T-helper 1 cell treated with Interleukin-12 subunit alpha and Interleukin-12 subunit beta and Interleukin-4 antibody, amounts not matched to agents 30 μg/mL and 1 μg/mL, for 36 hours (primary cell): ENCODE data around the gene TCF25.

Experiments
- H3K27ac Mint-ChIP-seq: one replicate; pipeline ENCODE4 v1.8.0; 2021; ENCODE audit warnings: mild to moderate bottlenecking, mixed read lengths
- H3K27me3 Mint-ChIP-seq: one replicate; pipeline ENCODE4 v1.8.0; 2021; ENCODE audit warnings: low read depth, mixed read lengths
- H3K36me3 Mint-ChIP-seq: one replicate; pipeline ENCODE4 v1.8.0; 2021; ENCODE audit warnings: low read depth, mixed read lengths
- H3K4me1 Mint-ChIP-seq: one replicate; pipeline ENCODE4 v1.8.0; 2021; ENCODE audit warnings: low read depth, mixed read lengths
- H3K4me3 Mint-ChIP-seq: one replicate; pipeline ENCODE4 v1.8.0; 2021; ENCODE audit warnings: mild to moderate bottlenecking, moderate library complexity, mixed read lengths
- H3K9me3 Mint-ChIP-seq: one replicate; pipeline ENCODE4 v1.8.0; 2021; ENCODE audit warnings: mixed read lengths

The TCF25 gene

GRCh38 chr16:89881368-89881730, 8.0 kb downstream of the TCF25 start:
- H3K36me3 Mint-ChIP-seq = peaks cover 44% of the 10 kb centered on the region
- peaks cover 8% of the 10 kb centered on the region for H3K4me1 Mint-ChIP-seq
- no peak overlapping the region for H3K27ac Mint-ChIP-seq
- no peak overlapping the region for H3K4me3 Mint-ChIP-seq
- H3K9me3 Mint-ChIP-seq = peaks cover 4% of the 10 kb centered on the region
- H3K27me3 Mint-ChIP-seq = no peaks in the 10 kb centered on the region

DNA sequence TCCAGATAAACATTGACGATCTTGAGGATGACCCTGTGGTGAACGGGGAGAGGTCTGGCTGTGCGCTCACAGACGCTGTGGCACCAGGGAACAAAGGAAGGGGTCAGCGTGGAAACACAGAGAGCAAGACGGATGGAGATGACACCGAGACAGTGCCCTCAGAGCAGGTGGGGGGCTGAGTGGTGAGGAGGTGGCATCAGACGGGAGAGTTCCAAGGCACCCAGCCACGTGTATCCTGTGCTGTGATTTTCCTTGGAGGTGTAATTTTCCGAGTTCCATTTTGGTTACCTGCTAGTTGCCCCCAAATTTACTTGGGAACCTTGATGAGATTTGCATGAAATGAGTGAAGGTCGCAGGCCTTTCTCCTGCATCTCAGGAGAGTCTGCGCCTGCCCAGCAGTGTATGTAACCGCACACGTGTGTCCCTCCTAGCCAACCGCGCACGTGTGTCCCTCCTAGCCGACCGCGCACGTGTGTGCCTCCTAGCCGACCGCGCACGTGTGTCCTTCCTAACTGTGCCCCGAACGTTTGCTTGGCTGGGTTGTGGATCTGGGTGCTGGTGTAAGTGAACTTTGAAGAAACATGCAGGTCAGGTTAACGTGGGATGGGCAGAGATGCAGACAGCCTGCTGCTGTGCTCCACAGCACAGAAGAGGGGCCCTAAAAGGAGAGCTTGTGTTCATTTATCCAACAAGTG, 10.1 kb downstream of the TCF25 start:
- H3K27me3 Mint-ChIP-seq = no peaks in the 10 kb centered on the region
- H3K4me1 Mint-ChIP-seq = peaks cover 4% of the 10 kb centered on the region
- H3K4me3 Mint-ChIP-seq = no peak overlapping the region
- peaks cover 46% of the 10 kb centered on the region for H3K36me3 Mint-ChIP-seq
- H3K27ac Mint-ChIP-seq = no peak overlapping the region
- H3K9me3 Mint-ChIP-seq = no peaks in the 10 kb centered on the region

- Mint-ChIP-seq H3K4me1 (peaks cover 4% of the 10 kb centered on the region), H3K36me3 (peaks cover 41% of the 10 kb centered on the region), H3K4me3 (no peak overlapping the region), H3K9me3 (no peaks in the 10 kb centered on the region), H3K27ac (no peak overlapping the region), H3K27me3 (no peaks in the 10 kb centered on the region)
Measured at GRCh38 chr16:89884041-89884421, 10.6 kb downstream of the TCF25 start.

DNA sequence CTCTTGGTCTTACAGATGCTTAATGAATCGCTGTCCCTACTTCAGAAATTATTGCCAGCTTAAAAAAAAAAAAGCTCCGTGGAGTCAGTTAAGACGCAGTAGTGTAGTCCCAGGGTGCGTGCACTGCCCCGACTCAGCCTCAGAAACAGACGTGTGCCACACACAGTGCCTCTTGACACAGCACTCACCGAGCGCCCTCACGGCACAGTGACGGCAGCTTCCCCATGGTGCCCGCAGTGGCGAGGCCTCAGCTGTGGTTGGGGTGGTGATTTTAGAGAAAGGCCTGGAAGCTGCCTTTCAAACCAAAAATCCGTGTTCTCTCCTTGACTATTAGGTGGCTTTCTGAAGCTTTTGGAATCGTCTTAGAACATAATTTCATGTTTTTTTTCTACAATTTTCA, 13.9 kb downstream of the TCF25 start:
- Mint-ChIP-seq H3K4me1 (peaks cover 14% of the 10 kb centered on the region), H3K27me3 (no peaks in the 10 kb centered on the region), H3K9me3 (no peaks in the 10 kb centered on the region), H3K27ac (no peak overlapping the region), H3K4me3 (no peak overlapping the region), H3K36me3 (peaks cover 52% of the 10 kb centered on the region)

- peaks cover 38% of the 10 kb centered on the region for H3K36me3 Mint-ChIP-seq
- no peak overlapping the region for H3K4me3 Mint-ChIP-seq
- H3K27ac Mint-ChIP-seq = peak overlapping the region; percentile 11
- H3K9me3 Mint-ChIP-seq = no peaks in the 10 kb centered on the region
- no peaks in the 10 kb centered on the region for H3K27me3 Mint-ChIP-seq
- peaks cover 10% of the 10 kb centered on the region for H3K4me1 Mint-ChIP-seq
Measured at GRCh38 chr16:89890200-89890599, 16.8 kb downstream of the TCF25 start.

DNA sequence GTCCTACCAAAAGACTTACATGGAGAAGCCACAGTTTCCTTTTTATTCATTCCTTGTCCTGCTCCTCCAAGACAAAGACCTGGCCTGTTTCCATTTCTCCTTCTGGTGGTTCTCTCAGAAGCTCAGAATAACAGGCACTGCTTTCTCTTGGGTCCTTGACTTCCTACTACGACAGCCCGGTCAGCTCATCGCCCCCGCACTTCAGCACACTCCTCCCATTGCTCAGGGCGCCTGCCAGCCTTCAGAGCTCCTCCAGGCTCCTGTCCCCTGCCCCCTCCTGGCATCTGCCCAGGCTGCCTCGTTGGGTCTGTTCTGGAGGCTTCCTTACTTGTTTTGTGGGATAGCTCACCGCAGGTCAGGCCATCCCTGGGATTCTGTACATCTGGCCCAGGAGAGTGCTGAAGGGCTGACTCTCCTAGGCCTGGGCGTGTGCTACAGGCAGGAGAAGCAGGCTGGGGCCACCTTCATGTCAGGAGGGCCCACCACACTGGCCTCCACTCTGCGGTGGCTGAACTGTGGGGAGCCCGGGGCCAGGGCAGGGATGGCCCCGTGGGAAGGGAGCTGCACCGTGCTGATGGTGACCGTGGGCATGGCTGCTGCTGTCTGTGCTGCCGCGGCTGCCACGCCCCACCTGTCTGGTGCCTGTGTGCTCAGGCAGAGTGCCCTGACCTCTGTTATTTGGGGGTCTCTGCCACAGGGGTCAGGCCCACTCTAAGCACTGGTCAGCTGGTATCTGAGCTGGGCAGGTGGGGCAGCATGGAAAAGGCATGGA, 17.7 kb downstream of the TCF25 start:
- peaks cover 33% of the 10 kb centered on the region for H3K36me3 Mint-ChIP-seq
- no peak overlapping the region for H3K4me3 Mint-ChIP-seq
- peak overlapping the region; percentile 41 for H3K27ac Mint-ChIP-seq
- H3K4me1 Mint-ChIP-seq = peaks cover 10% of the 10 kb centered on the region
- H3K27me3 Mint-ChIP-seq = no peaks in the 10 kb centered on the region
- H3K9me3 Mint-ChIP-seq = no peaks in the 10 kb centered on the region

DNA sequence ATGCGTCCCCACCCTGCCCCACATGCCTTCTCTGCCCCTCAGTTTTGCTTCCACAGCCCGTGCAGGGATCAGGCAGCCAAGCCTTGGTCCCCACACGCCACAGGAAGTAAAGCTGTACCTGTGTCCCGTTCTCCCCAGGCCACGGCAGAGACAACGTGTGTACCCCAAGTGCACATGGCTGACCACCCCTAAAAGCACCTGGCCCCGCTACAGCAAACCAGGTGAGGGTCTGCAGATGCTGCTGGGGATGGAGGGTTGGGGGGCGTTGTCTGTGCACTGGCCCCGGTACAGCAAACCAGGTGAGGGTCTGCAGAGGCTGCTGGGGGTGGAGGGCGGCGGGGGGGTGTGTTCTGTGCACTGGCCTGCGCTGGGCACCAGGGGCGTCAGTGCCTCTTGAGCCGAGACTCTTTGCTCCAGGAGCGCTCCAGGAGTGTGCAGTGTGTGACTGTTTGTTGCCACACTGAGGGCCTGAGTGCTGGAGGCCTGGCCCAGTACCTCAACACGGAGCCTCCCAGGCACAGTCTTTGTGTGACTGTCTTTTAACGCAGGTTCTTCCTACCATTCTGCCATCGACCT, 18.8 kb downstream of the TCF25 start:
- Mint-ChIP-seq H3K36me3 (peaks cover 30% of the 10 kb centered on the region), H3K4me1 (peaks cover 10% of the 10 kb centered on the region), H3K27me3 (no peaks in the 10 kb centered on the region), H3K4me3 (no peak overlapping the region), H3K27ac (no peak overlapping the region), H3K9me3 (no peaks in the 10 kb centered on the region)

GRCh38 chr16:89892635-89893034, 19.2 kb downstream of the TCF25 start:
- Mint-ChIP-seq H3K9me3 (no peaks in the 10 kb centered on the region), H3K36me3 (peaks cover 25% of the 10 kb centered on the region), H3K27ac (no peak overlapping the region), H3K4me1 (peaks cover 10% of the 10 kb centered on the region), H3K27me3 (no peaks in the 10 kb centered on the region), H3K4me3 (no peak overlapping the region)

- H3K36me3 Mint-ChIP-seq = peaks cover 27% of the 10 kb centered on the region
- peaks cover 10% of the 10 kb centered on the region for H3K4me1 Mint-ChIP-seq
- no peak overlapping the region for H3K27ac Mint-ChIP-seq
- H3K4me3 Mint-ChIP-seq = no peak overlapping the region
- H3K27me3 Mint-ChIP-seq = no peaks in the 10 kb centered on the region
- H3K9me3 Mint-ChIP-seq = no peaks in the 10 kb centered on the region
Measured at GRCh38 chr16:89893642-89894548, 20.5 kb downstream of the TCF25 start.

DNA sequence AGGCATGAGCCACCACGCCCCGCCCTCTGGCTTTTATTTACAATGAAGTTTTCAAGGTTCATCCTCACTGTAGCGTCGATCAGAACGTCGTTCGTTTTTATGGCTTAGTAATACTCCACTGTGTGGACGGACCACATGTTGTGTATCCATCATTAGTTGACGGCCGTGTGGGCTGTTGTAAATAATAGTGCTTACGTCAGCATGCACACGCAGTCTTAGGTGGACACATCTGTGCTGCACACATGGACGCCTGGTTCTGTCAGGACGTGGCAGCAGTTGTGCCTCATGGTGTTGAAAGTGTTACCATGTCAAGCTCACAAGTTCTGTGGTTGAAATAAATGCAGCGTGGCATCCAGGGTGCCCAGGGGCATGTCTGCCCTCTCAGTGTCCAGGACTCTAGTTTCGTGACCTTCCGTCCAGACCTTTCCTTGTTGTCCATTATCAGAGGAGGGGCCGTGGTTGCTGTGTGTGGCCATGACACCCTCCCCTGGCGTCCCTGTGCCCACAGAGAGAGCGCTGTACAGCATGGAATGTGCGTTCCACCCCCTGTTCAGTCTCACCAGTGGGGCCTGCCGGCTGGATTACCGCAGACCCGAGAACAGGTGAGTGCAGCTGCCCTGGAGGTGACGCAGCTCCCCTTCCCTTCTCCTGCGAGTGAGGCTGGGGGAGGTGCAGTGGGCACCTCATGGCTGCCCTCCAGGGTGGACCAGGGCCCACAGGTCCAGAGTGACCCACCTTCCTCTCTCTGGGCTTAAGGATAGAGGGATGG, 22.3 kb downstream of the TCF25 start:
- H3K36me3 Mint-ChIP-seq = peaks cover 32% of the 10 kb centered on the region
- peaks cover 5% of the 10 kb centered on the region for H3K4me1 Mint-ChIP-seq
- no peaks in the 10 kb centered on the region for H3K9me3 Mint-ChIP-seq
- no peak overlapping the region for H3K4me3 Mint-ChIP-seq
- H3K27me3 Mint-ChIP-seq = no peaks in the 10 kb centered on the region
- no peak overlapping the region for H3K27ac Mint-ChIP-seq

DNA sequence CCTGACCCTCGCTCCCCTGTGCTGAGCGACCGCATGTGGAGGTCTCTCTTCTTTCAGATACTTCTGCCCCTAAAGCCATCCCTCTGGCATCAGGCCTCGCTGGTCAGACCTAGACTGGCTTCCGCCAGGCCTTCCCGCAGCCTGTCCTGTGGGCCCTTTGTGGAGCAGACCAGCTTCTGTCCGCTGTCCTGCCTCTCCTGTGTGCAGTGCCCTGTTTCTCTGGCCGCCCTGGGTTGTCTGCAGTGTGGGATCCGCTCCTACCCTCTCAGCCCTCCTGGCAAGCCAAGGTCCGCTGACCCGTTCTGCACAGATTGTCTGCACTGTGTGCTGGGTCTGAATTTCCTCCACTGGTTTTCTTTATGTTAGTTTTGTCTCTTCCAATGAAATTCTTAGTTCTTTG, 23.8 kb downstream of the TCF25 start:
- Mint-ChIP-seq H3K4me1 (no peaks in the 10 kb centered on the region), H3K36me3 (peaks cover 23% of the 10 kb centered on the region), H3K27ac (no peak overlapping the region), H3K4me3 (no peak overlapping the region), H3K27me3 (no peaks in the 10 kb centered on the region), H3K9me3 (no peaks in the 10 kb centered on the region)

DNA sequence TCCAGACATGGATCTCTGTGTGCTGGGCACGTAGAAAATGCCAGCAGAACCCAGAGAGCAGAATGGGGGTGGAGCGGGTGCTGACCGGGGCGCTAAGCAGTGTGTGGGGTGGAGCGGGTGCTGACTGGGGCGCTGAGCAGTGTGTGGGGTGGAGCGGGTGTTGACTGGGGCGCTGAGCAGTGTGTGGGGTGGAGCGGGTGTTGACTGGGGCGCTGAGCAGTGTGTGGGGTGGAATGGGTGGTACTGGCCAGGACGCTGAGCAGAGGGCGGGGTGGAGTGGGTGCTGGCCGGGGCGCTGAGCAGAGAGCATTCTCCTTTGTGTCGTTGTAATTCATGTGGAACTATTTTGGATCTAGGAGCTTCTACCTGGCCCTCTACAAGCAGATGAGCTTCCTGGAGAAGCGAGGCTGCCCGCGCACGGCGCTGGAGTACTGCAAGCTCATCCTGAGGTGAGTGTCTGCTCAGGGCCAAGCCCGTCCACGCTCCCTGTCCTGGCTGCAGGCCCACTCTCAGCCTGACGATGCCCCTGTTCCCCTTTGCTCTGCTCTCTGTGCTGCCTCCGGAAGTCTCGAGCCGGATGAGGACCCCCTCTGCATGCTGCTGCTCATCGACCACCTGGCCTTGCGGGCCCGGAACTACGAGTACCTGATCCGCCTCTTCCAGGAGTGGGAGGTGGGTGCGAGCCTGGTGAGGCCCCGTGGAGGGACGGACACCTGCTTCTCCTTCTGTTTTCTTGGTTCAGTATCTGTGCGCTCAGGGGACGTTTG, 25.0 kb downstream of the TCF25 start:
- Mint-ChIP-seq H3K36me3 (peaks cover 23% of the 10 kb centered on the region), H3K4me1 (no peaks in the 10 kb centered on the region), H3K27ac (no peak overlapping the region), H3K4me3 (no peak overlapping the region), H3K27me3 (no peaks in the 10 kb centered on the region), H3K9me3 (no peaks in the 10 kb centered on the region)

DNA sequence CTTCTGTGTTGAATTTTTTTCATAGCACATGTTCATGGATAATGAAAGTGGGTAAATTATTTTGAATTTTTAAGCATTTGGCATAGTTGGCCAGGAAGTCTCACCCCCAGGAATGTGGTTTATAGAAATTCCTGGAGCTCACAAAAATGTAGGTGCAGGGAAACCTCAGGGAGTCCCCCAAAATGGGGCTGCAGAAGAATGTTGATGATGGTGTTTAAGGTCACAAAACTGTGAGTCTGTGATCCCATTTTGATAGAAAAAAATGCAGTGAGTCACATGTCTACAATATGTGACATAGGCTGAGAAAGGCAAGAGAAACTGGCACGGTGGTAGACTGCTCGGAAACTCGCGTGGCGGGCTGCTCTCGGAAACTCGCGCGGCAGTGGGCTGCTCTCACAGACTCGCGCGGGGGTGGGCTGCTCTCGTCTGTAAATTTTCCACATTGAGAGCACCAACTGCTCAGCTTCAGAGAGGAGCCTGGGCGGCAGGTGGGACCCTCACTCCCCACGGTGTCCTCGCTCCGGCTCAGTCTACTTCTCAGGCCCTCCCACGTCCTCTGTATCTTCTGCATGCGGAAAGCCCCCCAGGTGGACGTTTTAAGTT, 26.6 kb downstream of the TCF25 start:
- Mint-ChIP-seq H3K27ac (no peak overlapping the region), H3K4me3 (no peak overlapping the region), H3K4me1 (no peaks in the 10 kb centered on the region), H3K27me3 (no peaks in the 10 kb centered on the region), H3K36me3 (peaks cover 21% of the 10 kb centered on the region), H3K9me3 (no peaks in the 10 kb centered on the region)
